Body of pancreas (tissue), 4 donors: ENCODE results near the gene LPP. TPM values are rescaled to one million over a fixed set of nuclear protein-coding genes. Genes with fewer than 3 reads are reported as not detected.

Experiments
- ATAC-seq: fragments of 150-250 bp; one replicate; pipeline ENCODE4 v1.9.1; 2016
- DNase-seq, 4 donors: peaks; one replicate each; pipeline ENCODE4 v3.0.0-alpha.2; 2019
- H3K27ac ChIP-seq, 4 donors: fragments of 200-600 bp; sonication (generic); 1 replicate in 3 of 4; 2 replicates in 1 of 4; pipeline versions ENCODE4 v1.5.1 to v1.6.1; 2016 to 2019; ENCODE audit warnings: mild to moderate bottlenecking in 1 of 4, mixed read lengths in 1 of 4, moderate library complexity in 1 of 4
- H3K27me3 ChIP-seq, 2 donors: fragments of 200-600 bp; sonication (generic); one replicate each; pipeline ENCODE4 v1.6.0; 2016; ENCODE audit warnings: mild to moderate bottlenecking in 1 of 2
- H3K36me3 ChIP-seq, 2 donors: fragments of 200-600 bp; sonication (generic); replicated peaks in 1 of 2; 2 replicates each; pipeline ENCODE4 v1.5.1; 2016; ENCODE audit warnings: low read depth in 2 of 2; ENCODE audit not compliant: insufficient read depth in 1 of 2
- H3K4me1 ChIP-seq: fragments of 200-600 bp; sonication (generic); one replicate; pipeline ENCODE4 v1.6.0; 2016
- H3K4me3 ChIP-seq, 2 donors: fragments of 200-600 bp; sonication (generic); 1 replicate in 1 of 2; 2 replicates in 1 of 2; pipeline ENCODE4 v1.5.1; 2016 to 2019
- H3K9me3 ChIP-seq, 3 donors: fragments of 200-600 bp; sonication (generic); 1 replicate in 2 of 3; 2 replicates in 1 of 3; pipeline ENCODE4 v1.5.1; 2016
- POLR2A ChIP-seq, 3 donors: fragments of 450-650 bp; IDR thresholded peaks; one replicate each; pipeline ENCODE4 v1.6.1; 2016; ENCODE audit warnings: antibody characterized with exemption in 3 of 3, mild to moderate bottlenecking in 2 of 3
- WGBS, 2 donors: methylation state at CpG; one replicate each; pipeline ENCODE4 v1.1.5; 2017; 5-methylcytosine and 5-hydroxymethylcytosine counted together
- intact Hi-C: fragments of 100-400 bp; cut with DNase I; formaldehyde crosslinking; loops from one replicate; pipeline ENCODE4 v1.15.1; 2023
- total RNA-seq, 2 donors: library from RNA; depleted of rRNA; stranded (reverse); fragments of >200 nt; gene quantifications; one replicate each; pipeline ENCODE4 v1.1.0, GENCODE V29; 2016
- TF ChIP-seq, protein P1 (sequence below), 7 experiments: fragments of 450-650 bp in 4 of 7; fragments of 200-600 bp in 3 of 7; sonication (generic) in 3 of 7; IDR thresholded peaks; one replicate each; pipeline ENCODE4 v1.5.1; 2016 to 2019; ENCODE audit warnings: antibody characterized with exemption in 7 of 7

LPP gene
- total RNA-seq, 2 donors from 2014 or later = 60.6 to 65.1 TPM

DNA sequence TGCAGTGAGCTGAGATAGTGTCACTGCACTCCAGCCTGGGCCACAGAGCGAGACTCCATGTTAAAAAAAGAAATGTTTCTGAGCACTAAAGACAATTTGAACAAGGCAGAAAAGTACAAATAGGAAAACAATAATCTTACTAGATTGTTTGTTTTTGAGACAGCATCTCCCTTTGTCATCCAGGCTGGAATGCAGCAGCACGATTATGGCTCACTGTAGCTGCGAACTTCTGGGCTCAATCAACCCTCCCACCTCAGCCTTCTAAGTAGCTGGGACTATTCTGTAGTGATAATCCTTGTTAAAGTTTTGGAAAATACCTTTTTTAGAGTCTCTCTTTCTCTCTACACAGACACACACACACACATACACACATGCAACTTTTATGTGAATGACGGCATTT is 107.1 kb downstream of the LPP start:
- peaks cover 60% of the 10 kb centered on the region for H3K4me1 ChIP-seq
- intact Hi-C loops = no loop called here
- no peaks in the 10 kb centered on the region for H3K27me3 ChIP-seq
- no peak overlapping the region for H3K27ac ChIP-seq
- no peaks in the 10 kb centered on the region for H3K9me3 ChIP-seq
- DNase-seq (no peak), ATAC-seq (no peak)
- no peak overlapping the region for H3K4me3 ChIP-seq
- TF ChIP-seq, protein P1, sequence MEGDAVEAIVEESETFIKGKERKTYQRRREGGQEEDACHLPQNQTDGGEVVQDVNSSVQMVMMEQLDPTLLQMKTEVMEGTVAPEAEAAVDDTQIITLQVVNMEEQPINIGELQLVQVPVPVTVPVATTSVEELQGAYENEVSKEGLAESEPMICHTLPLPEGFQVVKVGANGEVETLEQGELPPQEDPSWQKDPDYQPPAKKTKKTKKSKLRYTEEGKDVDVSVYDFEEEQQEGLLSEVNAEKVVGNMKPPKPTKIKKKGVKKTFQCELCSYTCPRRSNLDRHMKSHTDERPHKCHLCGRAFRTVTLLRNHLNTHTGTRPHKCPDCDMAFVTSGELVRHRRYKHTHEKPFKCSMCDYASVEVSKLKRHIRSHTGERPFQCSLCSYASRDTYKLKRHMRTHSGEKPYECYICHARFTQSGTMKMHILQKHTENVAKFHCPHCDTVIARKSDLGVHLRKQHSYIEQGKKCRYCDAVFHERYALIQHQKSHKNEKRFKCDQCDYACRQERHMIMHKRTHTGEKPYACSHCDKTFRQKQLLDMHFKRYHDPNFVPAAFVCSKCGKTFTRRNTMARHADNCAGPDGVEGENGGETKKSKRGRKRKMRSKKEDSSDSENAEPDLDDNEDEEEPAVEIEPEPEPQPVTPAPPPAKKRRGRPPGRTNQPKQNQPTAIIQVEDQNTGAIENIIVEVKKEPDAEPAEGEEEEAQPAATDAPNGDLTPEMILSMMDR (IDR thresholded peaks at IDR 0.05) = no peak
- H3K36me3 ChIP-seq = no peaks in the 10 kb centered on the region
- 81 to 86% methylated on average over 4 of the region's 4 CpGs for WGBS, 2 donors

DNA sequence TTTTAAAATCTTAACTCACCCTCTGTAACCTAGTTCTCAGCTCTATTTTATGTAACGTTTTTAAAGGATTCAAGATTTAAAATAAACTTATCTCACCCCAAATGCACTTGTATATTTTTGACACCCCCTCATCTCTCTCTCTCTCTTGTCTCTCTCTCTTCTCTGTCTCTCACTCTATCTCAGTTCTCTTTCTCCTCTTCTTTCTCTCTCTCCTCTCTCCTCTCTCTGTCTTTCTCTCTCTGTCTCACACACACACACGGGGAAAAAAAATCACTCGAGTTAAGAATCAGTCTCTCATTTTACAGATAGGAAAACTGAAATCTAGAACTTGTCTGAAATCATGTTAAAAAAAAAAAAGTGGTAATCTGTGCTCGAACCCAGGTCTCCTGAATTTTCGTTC is 108.5 kb downstream of the LPP start:
- no peaks in the 10 kb centered on the region for H3K36me3 ChIP-seq
- H3K4me1 ChIP-seq = peaks cover 63% of the 10 kb centered on the region
- intact Hi-C loops = no loop called here
- TF ChIP-seq POLR2A (IDR thresholded peaks at IDR 0.05) = no peak
- TF ChIP-seq, protein P1 (IDR thresholded peaks at IDR 0.05) = no peak
- H3K9me3 ChIP-seq = no peaks in the 10 kb centered on the region
- WGBS, 2 donors = 84 to 87% methylated on average over 5 of the region's 5 CpGs
- no peak overlapping the region for H3K27ac ChIP-seq
- ATAC-seq (no peak), DNase-seq (no peak)
- no peaks in the 10 kb centered on the region for H3K27me3 ChIP-seq
- H3K4me3 ChIP-seq = no peak overlapping the region

DNA sequence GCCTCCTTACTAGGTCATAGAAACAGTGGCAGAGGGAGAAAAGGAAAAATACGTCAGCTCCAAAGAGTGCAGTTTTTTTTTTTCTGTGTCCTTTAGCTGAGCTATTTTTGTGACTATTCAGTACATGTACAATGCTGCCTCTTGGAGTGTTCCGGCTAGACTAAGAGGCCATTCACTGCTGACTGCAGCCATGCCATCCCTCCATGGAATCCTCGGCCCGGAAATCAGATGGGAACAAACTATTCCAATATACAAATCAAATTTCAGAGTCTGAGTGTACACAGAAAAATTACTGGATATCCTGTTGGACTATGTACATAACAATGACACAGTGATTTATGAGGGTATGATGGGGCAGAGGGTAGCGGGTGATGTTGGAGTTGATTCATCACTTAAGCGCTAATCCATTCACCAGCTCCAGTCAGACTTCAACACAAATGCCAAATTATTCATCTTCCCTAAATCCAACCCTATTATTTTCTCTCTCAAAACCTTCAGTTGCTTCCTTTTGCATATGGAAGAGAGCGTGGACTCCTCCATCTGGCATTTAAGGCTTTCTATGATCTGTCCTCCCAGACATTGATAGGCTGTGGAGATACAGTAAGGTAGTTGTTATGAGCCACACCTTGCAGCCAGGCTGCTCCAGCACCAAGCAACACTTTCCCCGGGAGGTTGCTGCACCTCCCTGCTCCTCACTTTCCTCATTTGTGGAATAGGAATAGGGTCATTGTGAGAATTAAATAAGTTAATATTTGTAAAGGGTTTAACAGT is 109.1 kb downstream of the LPP start:
- ATAC-seq = peak; percentile 25
- peaks cover 61% of the 10 kb centered on the region for H3K4me1 ChIP-seq
- no peak for DNase-seq
- intact Hi-C loops = no loop called here
- H3K27me3 ChIP-seq = no peaks in the 10 kb centered on the region
- WGBS, 2 donors = 67 to 85% methylated on average over 8 of the region's 8 CpGs
- no peaks in the 10 kb centered on the region for H3K36me3 ChIP-seq
- TF ChIP-seq POLR2A (IDR thresholded peaks at IDR 0.05) = no peak
- TF ChIP-seq, protein P1 (IDR thresholded peaks at IDR 0.05) = no peak
- H3K4me3 ChIP-seq = no peak overlapping the region
- H3K9me3 ChIP-seq = no peaks in the 10 kb centered on the region
- H3K27ac ChIP-seq = peak overlapping the region in 1 of 4 donors; percentile 49

DNA sequence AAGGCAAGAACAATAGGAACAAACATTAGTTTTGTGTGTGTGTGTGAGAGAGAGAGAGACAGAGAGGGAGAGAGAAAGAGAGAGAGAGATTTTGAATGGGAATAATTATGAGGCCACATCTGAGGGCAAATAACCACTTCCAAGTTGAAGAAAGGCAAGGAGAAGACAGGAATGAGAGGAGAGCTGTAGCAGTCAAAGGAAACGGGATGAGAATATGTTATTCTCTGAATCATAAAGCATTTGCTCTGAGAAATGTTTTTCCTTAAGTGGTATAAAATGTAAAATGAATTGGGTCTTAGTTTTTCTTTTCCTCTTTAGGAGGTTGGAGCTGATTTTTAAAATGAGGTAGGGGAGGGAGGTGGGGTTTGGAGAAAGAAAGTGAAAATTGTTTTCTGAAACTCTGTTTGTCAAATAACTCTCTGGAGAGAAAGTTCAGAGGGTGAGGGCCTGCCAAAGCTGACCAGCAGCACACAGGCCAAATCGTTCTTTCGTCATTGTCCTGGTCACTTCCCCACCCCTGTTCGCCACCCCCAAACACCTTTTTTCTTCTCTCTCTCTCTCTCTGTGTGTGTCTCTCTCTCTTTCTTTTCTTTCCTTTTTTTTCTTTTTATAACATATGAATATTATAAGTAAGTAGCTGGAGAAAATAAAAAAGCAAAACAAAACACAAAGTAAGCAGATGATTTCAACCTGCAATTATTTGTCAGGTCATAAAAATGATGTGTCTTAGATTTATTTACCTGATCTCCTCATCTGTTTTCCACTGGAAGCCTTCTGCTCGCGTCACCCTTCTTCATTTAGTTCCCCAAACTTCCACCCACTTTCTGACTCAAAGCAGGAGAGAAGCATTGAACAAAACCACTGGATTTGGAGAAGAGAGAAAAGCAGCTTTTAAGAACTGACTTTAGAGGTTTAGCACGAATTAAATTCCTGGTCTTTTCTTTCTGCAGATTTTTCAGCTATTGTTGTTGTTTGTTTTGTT is 110.6 kb downstream of the LPP start:
- H3K27me3 ChIP-seq = no peaks in the 10 kb centered on the region
- no peak overlapping the region for H3K4me3 ChIP-seq
- WGBS, 2 donors = 64 to 78% methylated on average over 7 of the region's 7 CpGs
- H3K36me3 ChIP-seq = no peaks in the 10 kb centered on the region
- TF ChIP-seq, protein P1 (IDR thresholded peaks at IDR 0.05) = no peak
- TF ChIP-seq POLR2A (IDR thresholded peaks at IDR 0.05) = no peak
- DNase-seq = no peak
- no peaks in the 10 kb centered on the region for H3K9me3 ChIP-seq
- H3K4me1 ChIP-seq = peaks cover 63% of the 10 kb centered on the region
- intact Hi-C loops = no loop called here
- H3K27ac ChIP-seq = peak overlapping the region in 2 of 4 donors; percentile 43 to 56
- peak; percentile 30 for ATAC-seq
